ENCODE measurements around the gene BASP1.

BASP1 gene

GRCh38 chr5:17290540-17290974 is 73.1 kb downstream of the BASP1 start:
- Histone ChIP-seq H2AFZ (ENCODE audit: low read length) (no peak overlapping the region), H3K36me3 (replicated peaks; ENCODE audit: insufficient read depth, low read length) (no peaks in the 10 kb centered on the region), H3K9me2 (replicated peaks; ENCODE audit: insufficient read depth, low read length) (no peaks in the 10 kb centered on the region), H3F3A (ENCODE audit: insufficient read depth, low read length) (no peaks in the 10 kb centered on the region), H3K27me3 (replicated peaks; ENCODE audit: insufficient read depth, low read length) (no peaks in the 10 kb centered on the region), H3K9ac (ENCODE audit: low read length) (no peak overlapping the region), H4K20me1 (ENCODE audit: insufficient read depth, low read length) (no peaks in the 10 kb centered on the region), H3K4me2 (ENCODE audit: low read depth, low read length) (no peak overlapping the region), H3K4me1 (ENCODE audit: low read length) (no peaks in the 10 kb centered on the region), H3K79me2 (ENCODE audit: low read length) (no peaks in the 10 kb centered on the region), H3K9me3 (replicated peaks; ENCODE audit: insufficient read depth, low read length) (no peaks in the 10 kb centered on the region), H3K4me3 (ENCODE audit: low read length) (no peak overlapping the region), H3K27ac (ENCODE audit: low read length) (no peak overlapping the region)
- TF ChIP-seq EZH2phosphoT487 (IDR thresholded peaks at IDR 0.05; ENCODE audit: low read length) (no peak), CTCF (IDR thresholded peaks at IDR 0.05; ENCODE audit: low read length) (no peak), EZH2 (optimal IDR thresholded peaks at IDR 0.05; ENCODE audit: low read depth, low read length) (no peak)
- DNase-seq: no peak

- TF ChIP-seq EZH2 (optimal IDR thresholded peaks at IDR 0.05; ENCODE audit: low read depth, low read length) (no peak), EZH2phosphoT487 (IDR thresholded peaks at IDR 0.05; ENCODE audit: low read length) (no peak), CTCF (IDR thresholded peaks at IDR 0.05; ENCODE audit: low read length) (no peak)
- Histone ChIP-seq H3K9ac (ENCODE audit: low read length) (no peak overlapping the region), H3K4me3 (ENCODE audit: low read length) (no peak overlapping the region), H3K4me2 (ENCODE audit: low read depth, low read length) (no peak overlapping the region), H3K36me3 (replicated peaks; ENCODE audit: insufficient read depth, low read length) (no peaks in the 10 kb centered on the region), H4K20me1 (ENCODE audit: insufficient read depth, low read length) (no peaks in the 10 kb centered on the region), H3K27ac (ENCODE audit: low read length) (no peak overlapping the region), H3K27me3 (replicated peaks; ENCODE audit: insufficient read depth, low read length) (no peaks in the 10 kb centered on the region), H3K79me2 (ENCODE audit: low read length) (no peaks in the 10 kb centered on the region), H3K9me3 (replicated peaks; ENCODE audit: insufficient read depth, low read length) (no peaks in the 10 kb centered on the region), H3K9me2 (replicated peaks; ENCODE audit: insufficient read depth, low read length) (no peaks in the 10 kb centered on the region), H2AFZ (ENCODE audit: low read length) (no peak overlapping the region), H3K4me1 (ENCODE audit: low read length) (no peaks in the 10 kb centered on the region), H3F3A (ENCODE audit: insufficient read depth, low read length) (no peaks in the 10 kb centered on the region)
- no peak for DNase-seq
Observed at GRCh38 chr5:17292434-17293015, 75.1 kb downstream of the BASP1 start.

GRCh38 chr5:17294639-17295311 is 77.3 kb downstream of the BASP1 start:
- Histone ChIP-seq H2AFZ (ENCODE audit: low read length) (no peak overlapping the region), H3K4me1 (ENCODE audit: low read length) (no peaks in the 10 kb centered on the region), H3K9ac (ENCODE audit: low read length) (no peak overlapping the region), H3K27ac (ENCODE audit: low read length) (no peak overlapping the region), H4K20me1 (ENCODE audit: insufficient read depth, low read length) (no peaks in the 10 kb centered on the region), H3F3A (ENCODE audit: insufficient read depth, low read length) (no peaks in the 10 kb centered on the region), H3K4me2 (ENCODE audit: low read depth, low read length) (no peak overlapping the region), H3K36me3 (replicated peaks; ENCODE audit: insufficient read depth, low read length) (no peaks in the 10 kb centered on the region), H3K79me2 (ENCODE audit: low read length) (no peaks in the 10 kb centered on the region), H3K9me3 (replicated peaks; ENCODE audit: insufficient read depth, low read length) (no peaks in the 10 kb centered on the region), H3K9me2 (replicated peaks; ENCODE audit: insufficient read depth, low read length) (no peaks in the 10 kb centered on the region), H3K27me3 (replicated peaks; ENCODE audit: insufficient read depth, low read length) (no peaks in the 10 kb centered on the region), H3K4me3 (ENCODE audit: low read length) (no peak overlapping the region)
- no peak for DNase-seq
- TF ChIP-seq EZH2 (optimal IDR thresholded peaks at IDR 0.05; ENCODE audit: low read depth, low read length): no peak
- no peak for TF ChIP-seq CTCF (IDR thresholded peaks at IDR 0.05; ENCODE audit: low read length)
- TF ChIP-seq EZH2phosphoT487 (IDR thresholded peaks at IDR 0.05; ENCODE audit: low read length): no peak
